NCI-H526 (cell line): ENCODE results near the gene INO80.
"Not testable (repeated sequence)": the region's sequence is repeated elsewhere in the genome, so short reads cannot be mapped to it uniquely, and the experiment has no call there.

Source experiments
- DNase-seq, 2 experiments: peaks; one replicate each; lab custom pipeline; 2025; lab: John Stamatoyannopoulos, UW

The INO80 gene

DNA sequence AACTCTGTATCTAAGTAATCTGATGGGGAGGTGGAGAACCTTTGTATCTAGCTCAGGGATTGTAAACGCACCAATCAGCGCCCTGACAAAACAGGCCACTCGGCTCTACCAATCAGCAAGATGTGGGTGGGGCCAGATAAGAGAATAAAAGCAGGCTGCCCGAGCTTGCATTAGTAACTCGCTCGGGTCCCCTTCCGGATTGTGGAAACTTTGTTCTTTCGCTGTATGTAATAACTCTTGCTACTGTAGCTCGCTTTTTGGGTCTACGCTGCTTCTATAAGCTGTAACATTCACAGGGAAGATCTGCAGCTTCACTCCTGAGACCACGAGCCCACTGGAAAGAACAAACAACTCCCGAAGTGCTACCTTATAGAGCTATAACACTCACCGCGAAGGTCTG is 153.8 kb downstream of the INO80 start:
- not testable (repeated sequence) for DNase-seq

DNA sequence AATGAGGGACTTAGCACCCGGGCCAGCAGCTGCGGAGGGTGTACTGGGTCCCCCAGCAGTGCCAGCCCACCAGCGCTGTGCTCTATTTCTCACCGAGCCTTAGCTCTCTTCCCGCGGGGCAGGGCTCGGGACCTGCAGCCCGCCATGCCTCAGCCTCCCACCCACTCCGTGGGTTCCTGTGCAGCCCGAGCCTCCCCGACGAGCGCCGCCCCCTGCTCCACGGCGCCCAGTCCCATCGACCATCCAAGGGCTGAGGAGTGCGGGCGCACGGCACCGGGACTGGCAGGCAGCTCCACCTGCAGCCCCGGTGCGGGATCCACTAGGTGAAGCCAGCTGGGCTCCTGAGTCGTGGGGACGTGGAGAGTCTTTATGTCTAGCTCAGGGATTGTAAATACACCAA is 154.3 kb downstream of the INO80 start:
- not testable (repeated sequence) for DNase-seq

DNA sequence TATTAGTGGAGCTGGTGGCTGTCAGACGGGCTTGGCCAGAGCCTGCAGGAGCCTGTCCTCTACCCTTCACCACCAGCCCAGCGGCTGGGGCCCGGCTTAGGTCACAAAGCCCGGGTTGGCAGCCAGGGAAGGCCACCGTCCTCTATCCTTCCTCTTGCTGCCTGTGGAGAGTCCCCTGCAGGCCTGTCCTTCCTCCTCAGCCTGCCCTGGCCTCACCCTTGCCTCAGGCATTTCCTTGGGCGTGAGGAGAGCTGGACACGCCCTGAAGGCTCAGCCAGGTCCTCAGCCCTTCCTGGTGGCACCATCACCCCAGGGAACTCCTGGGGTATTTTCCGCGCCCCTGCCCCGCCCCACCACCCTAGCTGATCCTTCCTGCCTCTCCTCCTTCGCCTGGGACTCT is 155.2 kb downstream of the INO80 start:
- no peak for DNase-seq

DNA sequence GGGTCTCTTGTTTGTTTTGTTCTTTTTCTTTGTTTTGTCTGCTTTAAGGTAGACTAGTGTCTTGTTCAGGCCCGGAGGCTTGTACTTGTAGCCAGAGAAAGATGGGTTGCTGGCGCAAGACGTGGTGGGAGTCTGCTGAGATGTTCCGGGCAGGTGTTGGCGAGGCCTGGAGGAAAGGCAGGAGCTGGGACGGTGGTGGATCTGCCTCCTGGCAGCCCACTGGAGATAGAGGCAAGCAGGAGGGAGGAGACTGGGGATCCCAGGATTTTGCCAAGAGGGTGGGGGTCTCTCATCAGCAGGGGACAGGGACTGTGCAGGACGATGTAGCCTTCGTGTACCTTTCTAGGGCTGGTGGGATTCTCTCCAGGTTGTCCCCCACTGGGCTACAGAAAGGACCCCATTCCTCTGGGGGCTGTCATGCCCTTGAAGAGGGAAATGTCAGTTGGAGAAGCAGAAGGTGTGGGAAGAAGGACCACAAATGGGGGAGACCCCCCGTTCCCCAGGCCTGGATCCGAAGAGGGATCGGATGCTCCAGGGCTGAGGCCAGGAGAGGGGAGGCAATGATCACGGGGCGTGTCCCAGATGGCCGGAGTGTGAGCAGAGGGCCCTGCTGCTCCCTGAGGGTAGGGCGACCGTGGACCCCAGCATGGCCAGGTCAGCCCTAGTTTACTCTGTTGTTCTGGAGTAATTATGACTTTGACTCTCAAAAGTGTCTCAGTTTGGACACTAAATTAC is 155.8 kb downstream of the INO80 start:
- DNase-seq = no peak

DNA sequence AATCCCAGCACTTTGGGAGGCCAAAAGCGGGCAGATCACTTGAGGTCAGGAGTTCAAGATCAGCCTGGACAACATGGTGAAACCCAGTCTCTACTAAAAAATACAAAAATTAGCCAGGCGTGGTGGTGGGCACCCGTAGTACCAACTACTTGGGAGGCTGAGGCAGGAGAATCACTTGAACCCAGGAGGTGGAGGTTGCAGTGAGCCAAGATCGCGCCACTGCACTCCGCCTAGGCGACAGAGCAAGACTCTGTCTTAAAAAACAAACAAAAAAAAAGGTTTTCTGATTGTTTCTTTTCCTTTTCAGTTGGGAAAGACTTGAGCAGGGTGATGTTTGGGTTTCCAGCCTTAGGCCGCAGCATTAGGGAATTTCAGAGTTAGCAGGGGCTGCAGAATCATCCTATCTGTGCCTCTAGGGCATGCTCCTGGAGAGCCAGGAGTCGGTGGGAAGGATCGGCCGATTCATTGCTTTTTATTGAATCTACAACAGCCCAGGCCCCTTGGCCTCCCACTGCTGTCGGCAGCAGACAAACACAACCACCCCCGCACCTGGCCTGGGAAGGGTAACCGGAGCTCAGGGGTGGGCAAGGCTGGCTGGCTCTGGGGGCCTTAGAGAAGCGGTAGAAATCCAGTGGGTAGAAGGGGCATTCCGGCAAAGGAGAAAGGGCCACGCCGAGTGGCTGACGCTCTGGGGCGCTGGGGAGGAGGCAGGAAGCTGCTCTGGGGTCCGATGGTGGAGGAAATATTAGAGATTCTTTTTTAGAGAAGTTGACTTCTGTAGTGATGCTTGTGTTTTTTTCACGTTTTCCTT is 156.5 kb downstream of the INO80 start:
- DNase-seq = no peak

DNA sequence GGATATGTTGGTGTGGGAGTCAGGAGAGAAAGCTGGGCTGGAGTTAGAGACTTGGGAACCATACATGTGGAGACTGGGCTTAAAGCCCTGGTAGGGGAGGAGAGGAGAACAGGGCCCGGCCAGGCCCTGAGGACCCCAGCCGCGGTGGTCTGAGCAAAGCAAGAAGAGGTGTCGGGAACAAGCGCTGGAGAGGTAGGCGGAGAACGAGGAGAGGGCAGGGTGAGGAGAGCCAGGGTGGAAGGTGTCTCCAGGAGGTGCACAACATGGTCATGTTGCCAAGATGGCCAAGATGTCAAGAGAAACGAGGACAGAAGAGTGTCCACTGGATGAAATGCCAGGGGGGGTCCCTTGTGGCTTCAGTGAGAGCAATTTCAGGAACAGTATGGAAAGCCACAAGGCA is 157.4 kb downstream of the INO80 start:
- DNase-seq = no peak

DNA sequence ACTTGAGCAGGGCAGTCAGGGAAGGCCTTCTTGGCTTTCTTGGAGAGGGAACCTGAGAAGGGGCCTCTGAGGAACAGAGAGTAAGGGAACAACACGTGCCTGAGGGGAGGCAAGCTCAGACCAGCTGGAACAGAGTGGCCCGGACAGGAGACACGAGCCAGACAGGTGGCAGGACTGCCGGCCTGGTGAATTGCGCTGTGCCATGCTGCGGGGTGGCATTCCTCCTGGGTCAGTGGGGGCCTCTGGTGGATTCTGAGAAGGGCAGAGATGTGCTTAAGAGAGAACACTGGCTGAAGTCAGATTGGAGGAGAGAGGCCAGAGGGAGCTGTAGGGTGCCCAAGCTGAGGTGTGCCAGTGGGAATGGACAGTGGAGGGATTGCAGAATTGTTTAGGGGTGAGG is 157.9 kb downstream of the INO80 start:
- DNase-seq = no peak

- DNase-seq = no peak
Observed at GRCh38 chr15:40957581-40958051, 158.5 kb downstream of the INO80 start.

- no peak for DNase-seq
Observed at GRCh38 chr15:40957041-40957555, 159.0 kb downstream of the INO80 start.

GRCh38 chr15:40956541-40956982 is 159.5 kb downstream of the INO80 start:
- DNase-seq = no peak

DNA sequence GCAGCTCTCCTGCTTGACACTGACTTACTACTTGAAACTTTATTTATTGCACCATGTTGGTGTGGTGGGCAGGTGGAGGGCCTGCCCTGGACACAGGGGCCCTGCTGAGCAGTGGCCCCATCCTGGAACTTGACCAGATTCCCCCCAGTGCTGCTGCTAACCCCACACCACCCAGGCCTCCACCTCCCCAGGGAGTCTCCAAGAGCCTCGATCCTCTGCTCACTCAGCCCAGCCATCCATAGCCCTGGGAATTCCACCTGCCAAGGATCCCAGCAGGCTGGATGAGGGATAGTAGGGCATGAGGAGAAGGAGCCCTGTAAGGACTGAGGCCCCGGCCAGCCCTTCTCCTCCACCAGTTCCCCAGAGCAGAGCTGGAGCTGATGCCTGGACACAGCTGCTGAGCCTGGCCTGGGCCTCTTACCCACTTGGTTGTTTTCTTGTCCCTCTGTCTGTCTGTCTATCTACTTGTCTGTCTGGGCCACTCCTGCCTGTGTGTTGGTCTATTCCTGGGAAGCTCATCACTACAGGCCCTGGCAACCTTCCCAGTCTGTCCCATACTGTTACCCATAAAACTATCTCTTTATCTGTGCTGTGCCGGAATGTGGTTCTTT is 160.0 kb downstream of the INO80 start:
- DNase-seq = no peak

GRCh38 chr15:40955141-40955903 is 160.8 kb downstream of the INO80 start:
- DNase-seq = no peak

GRCh38 chr15:40954158-40954848 is 161.8 kb downstream of the INO80 start:
- not testable (repeated sequence) for DNase-seq

- peak in 1 of 2 experiments; percentile 35 for DNase-seq
Observed at GRCh38 chr15:40953713-40954074, 162.4 kb downstream of the INO80 start.

GRCh38 chr15:40952901-40953712 is 163.0 kb downstream of the INO80 start, which contains the start of gene CHAC1:
Gene CHAC1 (plus strand): TSS chr15:40953471. CDS start chr15:40953584, 113 bp downstream.
- peak; percentile 85 to 97 for DNase-seq

- peak in 1 of 2 experiments; percentile 58 for DNase-seq
Observed at GRCh38 chr15:40952301-40952900, 163.7 kb downstream of the INO80 start.

DNA sequence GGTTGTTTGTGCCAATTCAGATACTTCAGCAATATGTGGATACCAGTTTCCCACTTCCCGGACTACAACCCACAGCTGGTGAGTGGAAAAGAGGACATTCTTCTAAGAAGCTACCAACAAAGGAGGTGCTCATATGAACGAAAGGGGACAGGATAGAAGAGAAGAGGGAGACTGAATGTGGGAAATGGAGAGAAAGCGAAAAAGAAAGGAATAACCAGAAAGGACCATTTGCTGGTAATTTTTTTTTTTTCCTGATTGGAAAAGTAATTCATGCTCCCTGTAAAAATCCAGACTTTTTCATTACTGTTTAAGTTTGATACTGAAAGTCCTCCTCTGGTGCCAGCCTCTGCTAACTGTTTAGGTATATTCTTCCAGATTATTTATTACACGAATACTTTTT is 164.3 kb downstream of the INO80 start:
- DNase-seq = no peak

DNA sequence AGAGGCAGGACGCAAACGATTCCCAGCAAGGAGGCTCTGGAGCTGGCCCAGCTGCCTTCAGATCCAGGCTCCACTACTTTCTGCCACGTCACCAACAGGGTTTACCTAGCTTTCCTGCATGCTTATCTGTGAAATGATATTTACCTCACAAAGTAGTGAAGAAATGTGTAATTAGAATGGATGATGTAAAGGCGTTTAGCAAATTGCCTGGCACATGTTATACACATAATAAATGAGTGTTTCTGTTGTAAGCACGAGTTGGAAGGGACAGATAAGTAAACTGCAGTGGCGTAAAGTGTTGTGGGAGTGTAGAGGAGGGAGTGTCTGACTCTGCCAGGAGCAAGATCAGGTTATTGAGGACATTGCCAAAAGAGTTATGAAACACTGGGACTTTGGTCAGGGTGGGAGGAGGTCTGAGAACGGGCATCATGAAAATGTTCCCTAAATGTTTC is 166.3 kb downstream of the INO80 start:
- no peak for DNase-seq

GRCh38 chr15:40948706-40949473 is 167.2 kb downstream of the INO80 start:
- no peak for DNase-seq
